ENCODE data around the gene RPTN. TPM values are rescaled to one million over a fixed set of nuclear protein-coding genes. Genes with fewer than 3 reads are reported as not detected.

Gene RPTN
- total RNA-seq, 1 experiment from 2014 or later: not detected

DNA sequence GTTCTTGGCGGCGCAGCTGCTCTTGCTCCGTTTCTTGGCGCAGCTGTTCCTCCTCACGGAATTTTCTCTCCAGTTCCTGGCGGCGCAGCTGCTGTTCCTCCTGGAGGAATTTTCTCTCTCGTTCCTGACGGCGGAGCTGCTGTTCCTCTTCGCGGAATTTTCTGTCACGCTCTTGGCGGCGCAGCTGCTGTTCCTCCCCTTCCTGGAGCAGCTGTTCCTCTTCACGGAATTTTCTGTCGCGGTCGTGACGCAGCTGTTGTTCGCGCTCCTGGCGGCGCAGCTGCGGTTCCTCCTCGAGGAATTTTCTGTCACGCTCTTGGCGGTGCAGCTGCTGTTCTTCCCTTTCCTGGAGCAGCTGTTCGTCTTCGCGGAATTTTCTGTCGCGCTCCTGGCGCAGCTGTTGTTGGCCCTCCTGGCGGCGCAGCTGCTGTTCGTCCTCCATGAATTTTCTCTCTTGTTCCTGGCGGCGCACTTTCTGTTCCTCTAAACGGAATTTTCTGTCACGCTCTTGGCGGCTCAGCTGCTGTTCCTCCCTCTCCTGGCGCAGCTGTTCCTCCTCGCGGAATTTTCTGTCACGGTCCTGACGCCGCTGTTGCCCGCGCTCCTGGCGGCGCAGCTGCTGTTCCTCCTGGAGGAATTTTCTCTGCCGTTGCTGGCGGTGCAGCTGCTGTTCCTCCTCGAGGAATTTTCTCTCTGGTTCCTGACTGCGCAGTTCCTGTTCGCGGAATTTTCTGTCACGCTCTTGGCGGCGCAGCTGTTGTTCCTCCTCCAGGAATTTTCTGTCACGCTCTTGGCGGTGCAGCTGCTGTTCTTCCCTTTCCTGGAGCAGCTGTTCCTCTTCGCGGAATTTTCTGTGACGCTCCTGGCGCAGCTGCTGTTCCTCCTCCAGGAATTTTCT is 50.8 kb downstream of the RPTN start:
- H3K27ac ChIP-seq: no peak overlapping the region
- CTCF ChIA-PET: no interaction called here
- DNase-seq: no peak
- peaks cover 15% of the 10 kb centered on the region; the same call in 1 of the 2 replicates for H3K4me1 ChIP-seq (replicated peaks; ENCODE audit: insufficient read depth)
- no peaks in the 10 kb centered on the region for H3K79me2 ChIP-seq (ENCODE audit: low read depth)
- peaks cover 15% of the 10 kb centered on the region; the same call in 1 of the 2 replicates for H3F3A ChIP-seq (ENCODE audit: insufficient read depth, low read depth)
- H3K27me3 ChIP-seq (ENCODE audit: insufficient read depth, low read depth): peaks cover 22% of the 10 kb centered on the region
- POLR2A ChIA-PET (ENCODE audit: unreplicated experiment): interaction anchor here (0.6 kb wide), 1 partner anchor 221 kb away, joined by 6 read pairs; no protein-coding TSS in a partner anchor
- H3K9me2 ChIP-seq (ENCODE audit: insufficient read depth): no peaks in the 10 kb centered on the region
- H3K4me3 ChIP-seq: no peak overlapping the region
- intact Hi-C loops (cut with micrococcal nuclease; ENCODE audit: unreplicated experiment): no loop called here
- H4K20me1 ChIP-seq (ENCODE audit: insufficient read depth): no peaks in the 10 kb centered on the region
- no TSS peak for BruUV-seq (replicated peaks)
- H2AFZ ChIP-seq: no peak overlapping the region
- H3K36me3 ChIP-seq (ENCODE audit: low read depth): no peaks in the 10 kb centered on the region
- TF ChIP-seq, protein P1, sequence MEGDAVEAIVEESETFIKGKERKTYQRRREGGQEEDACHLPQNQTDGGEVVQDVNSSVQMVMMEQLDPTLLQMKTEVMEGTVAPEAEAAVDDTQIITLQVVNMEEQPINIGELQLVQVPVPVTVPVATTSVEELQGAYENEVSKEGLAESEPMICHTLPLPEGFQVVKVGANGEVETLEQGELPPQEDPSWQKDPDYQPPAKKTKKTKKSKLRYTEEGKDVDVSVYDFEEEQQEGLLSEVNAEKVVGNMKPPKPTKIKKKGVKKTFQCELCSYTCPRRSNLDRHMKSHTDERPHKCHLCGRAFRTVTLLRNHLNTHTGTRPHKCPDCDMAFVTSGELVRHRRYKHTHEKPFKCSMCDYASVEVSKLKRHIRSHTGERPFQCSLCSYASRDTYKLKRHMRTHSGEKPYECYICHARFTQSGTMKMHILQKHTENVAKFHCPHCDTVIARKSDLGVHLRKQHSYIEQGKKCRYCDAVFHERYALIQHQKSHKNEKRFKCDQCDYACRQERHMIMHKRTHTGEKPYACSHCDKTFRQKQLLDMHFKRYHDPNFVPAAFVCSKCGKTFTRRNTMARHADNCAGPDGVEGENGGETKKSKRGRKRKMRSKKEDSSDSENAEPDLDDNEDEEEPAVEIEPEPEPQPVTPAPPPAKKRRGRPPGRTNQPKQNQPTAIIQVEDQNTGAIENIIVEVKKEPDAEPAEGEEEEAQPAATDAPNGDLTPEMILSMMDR (conservative IDR thresholded peaks at IDR 0.05): no peak
- TF ChIP-seq EZH2 (IDR thresholded peaks at IDR 0.05; ENCODE audit: low read depth): no peak
- H3K4me2 ChIP-seq: no peak overlapping the region
- peaks cover 9% of the 10 kb centered on the region for H3K9me3 ChIP-seq (ENCODE audit: insufficient read depth, low read depth)

DNA sequence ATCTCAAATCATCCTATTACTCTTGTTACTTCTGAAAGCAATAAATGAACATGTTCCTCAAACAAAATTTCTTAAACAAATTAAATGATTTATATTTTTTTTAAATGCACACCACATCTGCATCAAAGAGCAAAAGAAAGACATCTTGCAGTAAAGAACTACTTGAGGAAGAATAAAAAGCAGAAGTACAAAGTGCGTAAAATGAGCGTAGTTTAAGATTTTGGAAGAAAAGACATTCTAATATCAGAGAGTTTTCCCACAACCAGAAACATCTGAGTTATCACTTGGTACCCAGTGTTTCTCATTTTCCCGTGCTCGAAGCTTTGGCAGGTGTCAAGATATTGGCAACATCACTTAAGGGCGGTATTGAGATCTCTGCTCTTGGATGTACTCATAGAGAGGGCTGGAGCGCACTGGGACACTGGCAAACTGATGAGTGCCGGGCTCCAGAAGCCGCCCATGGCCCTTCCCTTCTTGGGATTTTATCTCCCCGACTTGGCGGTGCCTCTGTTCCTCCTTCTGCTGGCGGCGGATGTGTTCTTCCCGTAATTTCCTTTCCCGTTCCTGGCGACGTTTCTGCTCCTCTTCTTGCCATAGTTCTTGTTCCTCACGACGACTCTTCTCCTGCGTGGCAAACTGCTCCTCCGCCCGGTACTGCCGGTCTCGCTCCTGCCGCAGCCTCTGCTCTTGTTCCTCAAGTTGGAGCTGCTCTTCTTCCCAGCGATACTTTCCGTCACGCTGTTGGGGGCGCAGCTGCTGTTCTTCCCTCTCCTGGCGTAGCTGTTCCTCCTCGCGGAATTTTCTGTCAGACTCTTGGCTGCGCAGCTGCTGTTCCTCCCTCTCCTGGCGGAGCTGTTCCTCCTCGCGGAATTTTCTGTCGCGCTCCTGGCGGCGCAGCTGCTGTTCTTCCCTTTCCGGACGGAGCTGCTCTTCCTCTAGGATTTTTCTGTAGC is 51.7 kb downstream of the RPTN start:
- H3K27me3 ChIP-seq (ENCODE audit: insufficient read depth, low read depth): peaks cover 15% of the 10 kb centered on the region

More for the DNA sequence above, 51.7 kb downstream of the RPTN start:
- peaks cover 15% of the 10 kb centered on the region; the same call in 1 of the 2 replicates for H3F3A ChIP-seq (ENCODE audit: insufficient read depth, low read depth)
- no peak overlapping the region for H2AFZ ChIP-seq
- no peak overlapping the region for H3K4me2 ChIP-seq
- no peak overlapping the region for H3K27ac ChIP-seq
- peaks cover 13% of the 10 kb centered on the region; the same call in 1 of the 2 replicates for H3K4me1 ChIP-seq (replicated peaks; ENCODE audit: insufficient read depth)
- TF ChIP-seq, protein P1 (conservative IDR thresholded peaks at IDR 0.05): no peak
- no peak for TF ChIP-seq EZH2 (IDR thresholded peaks at IDR 0.05; ENCODE audit: low read depth)
- intact Hi-C loops (cut with micrococcal nuclease; ENCODE audit: unreplicated experiment): no loop called here
- no peaks in the 10 kb centered on the region for H3K79me2 ChIP-seq (ENCODE audit: low read depth)
- H3K9me2 ChIP-seq (ENCODE audit: insufficient read depth): no peaks in the 10 kb centered on the region
- no peaks in the 10 kb centered on the region for H3K36me3 ChIP-seq (ENCODE audit: low read depth)
- peaks cover 9% of the 10 kb centered on the region; the same call in 1 of the 2 replicates for H3K9me3 ChIP-seq (ENCODE audit: insufficient read depth, low read depth)
- CTCF ChIA-PET: interaction anchor here (0.5 kb wide), 1 partner anchor 465 kb away, joined by 4 read pairs; no protein-coding TSS in a partner anchor
- H3K4me3 ChIP-seq: no peak overlapping the region
- POLR2A ChIA-PET (ENCODE audit: unreplicated experiment): interaction anchor here (0.6 kb wide), 1 partner anchor 130 kb away, joined by 4 read pairs; no protein-coding TSS in a partner anchor
- no peaks in the 10 kb centered on the region for H4K20me1 ChIP-seq (ENCODE audit: insufficient read depth)
- DNase-seq: no peak
- BruUV-seq (replicated peaks): no TSS peak

Data from PC-9 (cell line).